Measurements from ENCODE around the gene RABL3.

Gene RABL3

GRCh38 chr3:120688121-120688520, 54.2 kb downstream of the RABL3 start:
- H3K4me1 ChIP-seq (ENCODE audit: control insufficient read depth in 2 of 2, insufficient read depth in 2 of 2, low read length in 2 of 2): peaks cover 0 to 10% of the 10 kb centered on the region in 2 donors
- H3K9ac ChIP-seq (ENCODE audit: low read depth in 1 of 2, low read length in 2 of 2): no peak overlapping the region
- no peak overlapping the region for H3K27ac ChIP-seq (ENCODE audit: low read depth in 2 of 2, low read length in 2 of 2)
- H3K9me3 ChIP-seq (ENCODE audit: control insufficient read depth in 2 of 2, low read length in 2 of 2): no peaks in the 10 kb centered on the region
- H3K4me3 ChIP-seq (ENCODE audit: low read length in 2 of 2): no peak overlapping the region
- no peaks in the 10 kb centered on the region for H3K36me3 ChIP-seq (ENCODE audit: control insufficient read depth in 2 of 2, insufficient read depth in 2 of 2, low read length in 2 of 2)
- H3K27me3 ChIP-seq (ENCODE audit: control insufficient read depth in 2 of 2, insufficient read depth in 2 of 2, low read length in 2 of 2): no peaks in the 10 kb centered on the region

GRCh38 chr3:120685411-120685810, 56.9 kb downstream of the RABL3 start:
- no peaks in the 10 kb centered on the region for H3K36me3 ChIP-seq (ENCODE audit: control insufficient read depth in 2 of 2, insufficient read depth in 2 of 2, low read length in 2 of 2)
- H3K4me3 ChIP-seq (ENCODE audit: low read length in 2 of 2): no peak overlapping the region
- peaks cover 6 to 27% of the 10 kb centered on the region in 2 donors for H3K4me1 ChIP-seq (ENCODE audit: control insufficient read depth in 2 of 2, insufficient read depth in 2 of 2, low read length in 2 of 2)
- H3K27ac ChIP-seq (ENCODE audit: low read depth in 2 of 2, low read length in 2 of 2): no peak overlapping the region
- no peaks in the 10 kb centered on the region for H3K27me3 ChIP-seq (ENCODE audit: control insufficient read depth in 2 of 2, insufficient read depth in 2 of 2, low read length in 2 of 2)
- H3K9ac ChIP-seq (ENCODE audit: low read depth in 1 of 2, low read length in 2 of 2): no peak overlapping the region
- no peaks in the 10 kb centered on the region for H3K9me3 ChIP-seq (ENCODE audit: control insufficient read depth in 2 of 2, low read length in 2 of 2)

DNA sequence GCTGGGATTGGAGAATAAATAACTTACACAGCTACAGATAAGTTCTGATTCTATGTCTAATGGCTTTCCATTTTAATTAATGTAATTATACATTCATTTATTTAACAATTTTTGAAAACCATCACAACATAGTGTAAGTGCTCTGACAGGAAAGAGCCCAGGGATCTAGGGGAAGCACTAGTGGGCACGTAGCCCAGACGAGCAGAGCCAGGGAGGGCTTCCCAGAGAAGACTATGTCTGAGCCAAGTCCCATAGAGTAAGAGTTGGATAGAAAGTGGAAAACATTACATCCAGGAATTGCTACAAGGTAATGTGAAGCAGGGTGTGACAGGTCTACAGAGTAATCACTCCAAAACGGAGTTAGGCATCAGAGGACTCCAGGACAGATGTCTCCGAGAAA, 57.4 kb downstream of the RABL3 start:
- H3K27me3 ChIP-seq (ENCODE audit: control insufficient read depth in 2 of 2, insufficient read depth in 2 of 2, low read length in 2 of 2): no peaks in the 10 kb centered on the region
- H3K9ac ChIP-seq (ENCODE audit: low read depth in 1 of 2, low read length in 2 of 2): no peak overlapping the region
- H3K4me1 ChIP-seq (ENCODE audit: control insufficient read depth in 2 of 2, insufficient read depth in 2 of 2, low read length in 2 of 2): peaks cover 6 to 27% of the 10 kb centered on the region in 2 donors
- no peak overlapping the region for H3K27ac ChIP-seq (ENCODE audit: low read depth in 2 of 2, low read length in 2 of 2)
- no peaks in the 10 kb centered on the region for H3K36me3 ChIP-seq (ENCODE audit: control insufficient read depth in 2 of 2, insufficient read depth in 2 of 2, low read length in 2 of 2)
- H3K9me3 ChIP-seq (ENCODE audit: control insufficient read depth in 2 of 2, low read length in 2 of 2): no peaks in the 10 kb centered on the region
- H3K4me3 ChIP-seq (ENCODE audit: low read length in 2 of 2): no peak overlapping the region

GRCh38 chr3:120683671-120684301, 58.5 kb downstream of the RABL3 start:
- Histone ChIP-seq H3K4me3 (ENCODE audit: low read length in 2 of 2) (no peak overlapping the region), H3K27ac (ENCODE audit: low read depth in 2 of 2, low read length in 2 of 2) (no peak overlapping the region), H3K4me1 (ENCODE audit: control insufficient read depth in 2 of 2, insufficient read depth in 2 of 2, low read length in 2 of 2) (peaks cover 8 to 37% of the 10 kb centered on the region in 2 donors), H3K9me3 (ENCODE audit: control insufficient read depth in 2 of 2, low read length in 2 of 2) (no peaks in the 10 kb centered on the region), H3K27me3 (ENCODE audit: control insufficient read depth in 2 of 2, insufficient read depth in 2 of 2, low read length in 2 of 2) (no peaks in the 10 kb centered on the region), H3K36me3 (ENCODE audit: control insufficient read depth in 2 of 2, insufficient read depth in 2 of 2, low read length in 2 of 2) (no peaks in the 10 kb centered on the region), H3K9ac (ENCODE audit: low read depth in 1 of 2, low read length in 2 of 2) (no peak overlapping the region)

GRCh38 chr3:120683213-120683612, 59.1 kb downstream of the RABL3 start:
- Histone ChIP-seq H3K9ac (ENCODE audit: low read depth in 1 of 2, low read length in 2 of 2) (no peak overlapping the region), H3K27me3 (ENCODE audit: control insufficient read depth in 2 of 2, insufficient read depth in 2 of 2, low read length in 2 of 2) (no peaks in the 10 kb centered on the region), H3K4me1 (ENCODE audit: control insufficient read depth in 2 of 2, insufficient read depth in 2 of 2, low read length in 2 of 2) (peaks cover 10 to 43% of the 10 kb centered on the region in 2 donors), H3K36me3 (ENCODE audit: control insufficient read depth in 2 of 2, insufficient read depth in 2 of 2, low read length in 2 of 2) (no peaks in the 10 kb centered on the region), H3K4me3 (ENCODE audit: low read length in 2 of 2) (no peak overlapping the region), H3K9me3 (ENCODE audit: control insufficient read depth in 2 of 2, low read length in 2 of 2) (no peaks in the 10 kb centered on the region), H3K27ac (ENCODE audit: low read depth in 2 of 2, low read length in 2 of 2) (peak overlapping the region; percentile 76 to 90)

DNA sequence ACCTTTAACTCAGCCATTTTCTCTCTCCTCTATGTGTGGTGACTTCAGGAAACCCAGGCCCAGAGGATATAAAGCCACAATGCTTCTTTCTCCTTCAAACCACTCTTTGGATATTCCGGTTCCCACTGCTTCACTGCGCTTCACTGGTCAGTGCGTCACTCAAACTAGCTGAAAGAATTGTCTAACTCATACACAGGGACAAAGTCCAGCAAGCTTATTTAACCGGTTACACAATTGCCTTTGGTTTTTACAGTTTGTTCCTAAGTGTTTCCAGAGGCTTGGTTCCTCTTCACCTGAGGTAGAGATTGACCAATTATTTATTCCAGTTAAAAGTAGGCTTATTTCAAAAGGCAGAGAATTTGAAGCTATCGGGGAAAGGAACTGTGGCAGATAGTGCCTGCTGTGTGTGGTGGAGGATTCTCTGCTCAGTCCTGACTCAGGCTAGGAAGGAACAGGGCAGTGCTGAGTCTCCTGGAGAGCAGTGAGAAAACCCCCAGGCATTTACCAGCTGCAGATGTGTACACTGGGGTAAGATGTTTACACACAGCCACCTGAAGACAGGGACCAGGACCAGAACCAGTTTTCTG, 60.1 kb downstream of the RABL3 start, which contains the start of gene HGD:
HGD (minus strand) TSS at position 145 of the 587 bp plus-strand sequence; CDS start at position 17, 128 bp downstream.
- Histone ChIP-seq H3K27ac (ENCODE audit: low read depth in 2 of 2, low read length in 2 of 2) (peak within 1 kb of the TSS; percentile 76 to 90), H3K9me3 (ENCODE audit: control insufficient read depth in 2 of 2, low read length in 2 of 2) (no peaks in the 10 kb centered on the region), H3K4me3 (ENCODE audit: low read length in 2 of 2) (peak within 1 kb of the TSS; percentile 36 to 67), H3K9ac (ENCODE audit: low read depth in 1 of 2, low read length in 2 of 2) (peak within 1 kb of the TSS; percentile 56 to 71), H3K27me3 (ENCODE audit: control insufficient read depth in 2 of 2, insufficient read depth in 2 of 2, low read length in 2 of 2) (no peaks in the 10 kb centered on the region), H3K4me1 (ENCODE audit: control insufficient read depth in 2 of 2, insufficient read depth in 2 of 2, low read length in 2 of 2) (peaks cover 12 to 49% of the 10 kb centered on the region in 2 donors), H3K36me3 (ENCODE audit: control insufficient read depth in 2 of 2, insufficient read depth in 2 of 2, low read length in 2 of 2) (no peaks in the 10 kb centered on the region)

- peak overlapping the region; percentile 76 to 90 for H3K27ac ChIP-seq (ENCODE audit: low read depth in 2 of 2, low read length in 2 of 2)
These were observed 60.7 kb downstream of the RABL3 start for GRCh38 chr3:120681506-120682038.

GRCh38 chr3:120681018-120681417, 61.3 kb downstream of the RABL3 start:
- Histone ChIP-seq H3K9me3 (ENCODE audit: control insufficient read depth in 2 of 2, low read length in 2 of 2) (no peaks in the 10 kb centered on the region), H3K27ac (ENCODE audit: low read depth in 2 of 2, low read length in 2 of 2) (peak overlapping the region in 1 of 2 donors; percentile 90)

More at GRCh38 chr3:120681506-120682038, 60.7 kb downstream of the RABL3 start:
- Histone ChIP-seq H3K27me3 (ENCODE audit: control insufficient read depth in 2 of 2, insufficient read depth in 2 of 2, low read length in 2 of 2) (no peaks in the 10 kb centered on the region), H3K4me1 (ENCODE audit: control insufficient read depth in 2 of 2, insufficient read depth in 2 of 2, low read length in 2 of 2) (peaks cover 12 to 49% of the 10 kb centered on the region in 2 donors), H3K9ac (ENCODE audit: low read depth in 1 of 2, low read length in 2 of 2) (peak overlapping the region; percentile 56 to 71), H3K36me3 (ENCODE audit: control insufficient read depth in 2 of 2, insufficient read depth in 2 of 2, low read length in 2 of 2) (no peaks in the 10 kb centered on the region), H3K9me3 (ENCODE audit: control insufficient read depth in 2 of 2, low read length in 2 of 2) (no peaks in the 10 kb centered on the region), H3K4me3 (ENCODE audit: low read length in 2 of 2) (peak overlapping the region; percentile 36 to 67)

DNA sequence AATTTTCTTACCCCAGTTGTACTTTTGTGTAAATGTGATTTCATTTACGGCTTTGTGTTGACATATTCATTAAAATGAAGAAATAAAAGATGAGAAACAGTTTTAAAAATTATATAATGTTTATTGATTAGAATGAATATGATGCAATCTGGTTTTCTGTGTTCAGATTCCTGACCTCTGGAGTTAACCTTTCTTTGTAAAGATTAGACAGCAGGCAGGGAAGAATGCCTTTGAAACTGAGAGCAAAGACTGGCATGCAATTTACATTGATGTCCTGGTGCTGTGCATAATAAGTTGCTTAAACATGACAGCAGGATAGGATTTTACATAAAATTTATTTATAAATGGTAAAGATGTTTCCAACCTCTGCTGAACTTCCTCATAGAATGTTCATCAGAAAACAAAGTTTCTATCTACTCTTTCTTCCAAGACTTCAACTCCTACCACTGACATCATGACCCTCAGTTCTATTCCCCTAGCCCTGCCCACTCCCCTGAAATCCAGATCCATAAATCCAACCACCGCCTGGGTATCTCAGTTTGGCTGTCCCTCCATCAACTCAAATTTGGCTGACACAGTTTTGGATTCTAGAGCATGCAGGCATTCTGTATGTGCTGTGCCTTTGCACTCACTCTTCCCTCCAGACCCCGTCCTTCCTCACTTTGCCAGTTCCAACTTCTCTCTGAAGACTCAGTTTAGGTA, 62.0 kb downstream of the RABL3 start:
- Histone ChIP-seq H3K4me1 (ENCODE audit: control insufficient read depth in 2 of 2, insufficient read depth in 2 of 2, low read length in 2 of 2) (peaks cover 12 to 49% of the 10 kb centered on the region in 2 donors), H3K9ac (ENCODE audit: low read depth in 1 of 2, low read length in 2 of 2) (no peak overlapping the region)

More at GRCh38 chr3:120681018-120681417, 61.3 kb downstream of the RABL3 start:
- Histone ChIP-seq H3K4me3 (ENCODE audit: low read length in 2 of 2) (peak overlapping the region; percentile 36 to 67), H3K4me1 (ENCODE audit: control insufficient read depth in 2 of 2, insufficient read depth in 2 of 2, low read length in 2 of 2) (peaks cover 12 to 49% of the 10 kb centered on the region in 2 donors), H3K9ac (ENCODE audit: low read depth in 1 of 2, low read length in 2 of 2) (peak overlapping the region in 1 of 2 donors; percentile 71), H3K36me3 (ENCODE audit: control insufficient read depth in 2 of 2, insufficient read depth in 2 of 2, low read length in 2 of 2) (no peaks in the 10 kb centered on the region), H3K27me3 (ENCODE audit: control insufficient read depth in 2 of 2, insufficient read depth in 2 of 2, low read length in 2 of 2) (no peaks in the 10 kb centered on the region)

GRCh38 chr3:120678984-120679383, 63.3 kb downstream of the RABL3 start:
- Histone ChIP-seq H3K9me3 (ENCODE audit: control insufficient read depth in 2 of 2, low read length in 2 of 2) (no peaks in the 10 kb centered on the region), H3K27me3 (ENCODE audit: control insufficient read depth in 2 of 2, insufficient read depth in 2 of 2, low read length in 2 of 2) (no peaks in the 10 kb centered on the region), H3K4me3 (ENCODE audit: low read length in 2 of 2) (peak overlapping the region; percentile 39 to 47)

More for the DNA sequence above, 62.0 kb downstream of the RABL3 start:
- H3K27ac ChIP-seq (ENCODE audit: low read depth in 2 of 2, low read length in 2 of 2): no peak overlapping the region
- no peaks in the 10 kb centered on the region for H3K27me3 ChIP-seq (ENCODE audit: control insufficient read depth in 2 of 2, insufficient read depth in 2 of 2, low read length in 2 of 2)
- H3K9me3 ChIP-seq (ENCODE audit: control insufficient read depth in 2 of 2, low read length in 2 of 2): no peaks in the 10 kb centered on the region
- no peaks in the 10 kb centered on the region for H3K36me3 ChIP-seq (ENCODE audit: control insufficient read depth in 2 of 2, insufficient read depth in 2 of 2, low read length in 2 of 2)
- no peak overlapping the region for H3K4me3 ChIP-seq (ENCODE audit: low read length in 2 of 2)

More at GRCh38 chr3:120678984-120679383, 63.3 kb downstream of the RABL3 start:
- peak overlapping the region in 1 of 2 donors; percentile 38 for H3K9ac ChIP-seq (ENCODE audit: low read depth in 1 of 2, low read length in 2 of 2)
- no peaks in the 10 kb centered on the region for H3K36me3 ChIP-seq (ENCODE audit: control insufficient read depth in 2 of 2, insufficient read depth in 2 of 2, low read length in 2 of 2)
- H3K4me1 ChIP-seq (ENCODE audit: control insufficient read depth in 2 of 2, insufficient read depth in 2 of 2, low read length in 2 of 2): peaks cover 12 to 49% of the 10 kb centered on the region in 2 donors
- peak overlapping the region; percentile 50 to 81 for H3K27ac ChIP-seq (ENCODE audit: low read depth in 2 of 2, low read length in 2 of 2)
